Endothelial cell of hepatic sinusoid (primary cell): ENCODE results near the gene TTC23L.
"Not testable (repeated sequence)": the region's sequence is repeated elsewhere in the genome, so short reads cannot be mapped to it uniquely, and the experiment has no call there.

Experiments
- in situ Hi-C: cut with HindIII; loops from 2 replicates; pipeline ENCODE4 v1.10.0; 2017; ENCODE audit warnings: low sequenced_read_pairs

Gene TTC23L

GRCh38 chr5:34838785-34839714 lies at the start of gene TTC23L:
Gene TTC23L (plus strand): TSS chr5:34839164. CDS start chr5:34840672, 1,508 bp downstream.
- in situ Hi-C loops = no loop called here

- in situ Hi-C loops = no loop called here
Measured at GRCh38 chr5:34789639-34790038, 49.3 kb upstream of the TTC23L start.

- in situ Hi-C loops = no loop called here
Measured at GRCh38 chr5:34790069-34790468, 48.9 kb upstream of the TTC23L start.

GRCh38 chr5:34791761-34792244 lies 47.2 kb upstream of the TTC23L start:
- in situ Hi-C loops = no loop called here

- in situ Hi-C loops = no loop called here
Measured at GRCh38 chr5:34802834-34803563, 36.0 kb upstream of the TTC23L start.

- in situ Hi-C loops = no loop called here
Measured at GRCh38 chr5:34803974-34804732, 34.8 kb upstream of the TTC23L start.

GRCh38 chr5:34804913-34805312 lies 34.1 kb upstream of the TTC23L start:
- in situ Hi-C loops = no loop called here

- in situ Hi-C loops = no loop called here
Measured at GRCh38 chr5:34806532-34806931, 32.4 kb upstream of the TTC23L start.

GRCh38 chr5:34811706-34812105 lies 27.3 kb upstream of the TTC23L start:
- in situ Hi-C loops = no loop called here

GRCh38 chr5:34813509-34813908 lies 25.5 kb upstream of the TTC23L start:
- in situ Hi-C loops = no loop called here

GRCh38 chr5:34817558-34818351 lies 21.2 kb upstream of the TTC23L start:
- in situ Hi-C loops = no loop called here

GRCh38 chr5:34818717-34819116 lies 20.2 kb upstream of the TTC23L start:
- in situ Hi-C loops = no loop called here

GRCh38 chr5:34820593-34820992 lies 18.4 kb upstream of the TTC23L start:
- in situ Hi-C loops = no loop called here

- in situ Hi-C loops = no loop called here
Measured at GRCh38 chr5:34822956-34823715, 15.8 kb upstream of the TTC23L start.

GRCh38 chr5:34826347-34826746 lies 12.6 kb upstream of the TTC23L start:
- in situ Hi-C loops = no loop called here

- in situ Hi-C loops = no loop called here
Measured at GRCh38 chr5:34827588-34828506, 11.1 kb upstream of the TTC23L start.

GRCh38 chr5:34830827-34831226 lies 8.1 kb upstream of the TTC23L start:
- in situ Hi-C loops = not testable (repeated sequence)

- in situ Hi-C loops = no loop called here
Measured at GRCh38 chr5:34831303-34831702, 7.7 kb upstream of the TTC23L start.
